Measurements from ENCODE around the gene FUT1. TPM values are rescaled to one million over a fixed set of nuclear protein-coding genes. Genes with fewer than 3 reads are reported as not detected.

Gene FUT1
- total RNA-seq, 1 donor from 2014 or later: 2.9 TPM

DNA sequence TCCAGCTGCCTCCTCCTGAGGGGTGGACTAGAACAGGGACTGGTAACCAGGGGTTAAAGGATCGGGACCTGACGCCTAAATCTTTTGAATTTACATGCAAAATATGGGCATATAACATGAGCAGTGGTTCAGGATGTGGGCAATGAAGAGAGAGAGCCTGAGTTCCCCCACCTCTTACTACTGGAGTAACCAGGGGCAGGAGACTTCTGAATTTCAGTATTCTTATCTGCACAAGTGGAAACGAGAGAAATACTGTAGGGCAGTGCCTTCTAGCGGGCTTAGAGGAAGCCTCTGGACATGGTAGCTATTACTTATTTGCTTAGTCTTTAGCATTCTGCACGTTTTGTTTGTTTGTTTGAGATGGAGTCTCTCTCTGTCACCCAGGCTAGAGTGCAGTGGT is 32.1 kb upstream of the FUT1 start:
- H2AFZ ChIP-seq (replicated peaks): no peak overlapping the region
- H4K20me1 ChIP-seq (ENCODE audit: low read depth): no peaks in the 10 kb centered on the region
- no peaks in the 10 kb centered on the region for H3K27me3 ChIP-seq
- no peak overlapping the region for H3K4me2 ChIP-seq
- no peaks in the 10 kb centered on the region for H3K4me1 ChIP-seq
- H3K4me3 ChIP-seq: no peak overlapping the region
- no peak overlapping the region for H3K9ac ChIP-seq
- Mint-ChIP-seq H3K4me1 (peaks cover 12% of the 10 kb centered on the region), H3K9me3 (no peaks in the 10 kb centered on the region), H3K36me3 (no peaks in the 10 kb centered on the region), H3K27me3 (ENCODE audit: insufficient read depth, low read depth) (peaks cover 10% of the 10 kb centered on the region), H3K27ac (no peak overlapping the region), H3K4me3 (no peak overlapping the region)
- no peak for DNase-seq (ENCODE audit: low spot score)
- no peaks in the 10 kb centered on the region for H3K79me2 ChIP-seq (ENCODE audit: low read depth)
- H3K36me3 ChIP-seq: no peaks in the 10 kb centered on the region
- no peak overlapping the region for H3K27ac ChIP-seq
- H3K9me3 ChIP-seq (ENCODE audit: low read depth): no peaks in the 10 kb centered on the region
- H3F3A ChIP-seq (ENCODE audit: low read depth): no peaks in the 10 kb centered on the region
- TF ChIP-seq, protein P1, sequence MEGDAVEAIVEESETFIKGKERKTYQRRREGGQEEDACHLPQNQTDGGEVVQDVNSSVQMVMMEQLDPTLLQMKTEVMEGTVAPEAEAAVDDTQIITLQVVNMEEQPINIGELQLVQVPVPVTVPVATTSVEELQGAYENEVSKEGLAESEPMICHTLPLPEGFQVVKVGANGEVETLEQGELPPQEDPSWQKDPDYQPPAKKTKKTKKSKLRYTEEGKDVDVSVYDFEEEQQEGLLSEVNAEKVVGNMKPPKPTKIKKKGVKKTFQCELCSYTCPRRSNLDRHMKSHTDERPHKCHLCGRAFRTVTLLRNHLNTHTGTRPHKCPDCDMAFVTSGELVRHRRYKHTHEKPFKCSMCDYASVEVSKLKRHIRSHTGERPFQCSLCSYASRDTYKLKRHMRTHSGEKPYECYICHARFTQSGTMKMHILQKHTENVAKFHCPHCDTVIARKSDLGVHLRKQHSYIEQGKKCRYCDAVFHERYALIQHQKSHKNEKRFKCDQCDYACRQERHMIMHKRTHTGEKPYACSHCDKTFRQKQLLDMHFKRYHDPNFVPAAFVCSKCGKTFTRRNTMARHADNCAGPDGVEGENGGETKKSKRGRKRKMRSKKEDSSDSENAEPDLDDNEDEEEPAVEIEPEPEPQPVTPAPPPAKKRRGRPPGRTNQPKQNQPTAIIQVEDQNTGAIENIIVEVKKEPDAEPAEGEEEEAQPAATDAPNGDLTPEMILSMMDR (IDR thresholded peaks at IDR 0.05): no peak
- TF ChIP-seq EZH2phosphoT487 (IDR thresholded peaks at IDR 0.05) (no peak), EZH2 (IDR thresholded peaks at IDR 0.05) (no peak)

DNA sequence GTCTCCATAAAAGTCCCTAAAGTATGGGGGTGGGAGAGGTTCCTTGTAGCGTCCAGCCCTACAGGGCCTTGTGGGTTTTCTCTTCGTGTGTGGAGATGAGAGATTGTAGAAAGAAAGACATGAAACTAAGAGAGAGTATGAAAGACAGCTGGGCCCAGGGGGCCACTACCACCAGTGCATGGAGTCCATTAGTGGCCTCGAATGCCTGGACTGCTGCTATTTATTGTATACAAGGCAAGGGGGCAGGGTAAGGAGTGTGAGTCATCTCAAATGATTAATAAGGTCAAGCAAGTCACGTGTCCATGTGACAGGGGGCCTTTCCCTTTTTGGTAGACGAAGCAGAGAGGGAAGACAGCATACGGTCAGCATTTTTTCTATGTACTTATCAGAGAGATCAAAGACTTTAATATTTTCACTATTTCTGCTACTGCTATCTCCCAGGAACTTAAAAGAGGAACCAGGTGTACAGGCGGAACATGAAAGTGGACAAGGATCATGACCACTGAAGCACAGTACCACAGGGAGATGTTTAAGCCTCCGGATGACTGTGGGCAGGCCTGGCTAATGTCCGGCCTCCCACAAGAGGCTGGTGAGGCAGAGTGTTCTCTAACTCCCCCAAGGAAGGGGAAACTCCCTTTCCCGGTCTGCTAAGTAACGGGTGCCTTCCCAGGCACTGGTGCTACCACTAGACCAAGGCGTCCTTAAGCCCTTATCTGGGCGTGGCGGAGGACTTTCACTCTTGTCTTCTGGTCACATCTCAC is 28.4 kb upstream of the FUT1 start:
- no peaks in the 10 kb centered on the region for H3F3A ChIP-seq (ENCODE audit: low read depth)
- H3K9ac ChIP-seq: no peak overlapping the region
- H3K4me3 ChIP-seq: no peak overlapping the region
- no peaks in the 10 kb centered on the region for H3K4me1 ChIP-seq
- TF ChIP-seq, protein P1 (IDR thresholded peaks at IDR 0.05): no peak
- no peak for TF ChIP-seq EZH2 (IDR thresholded peaks at IDR 0.05)
- TF ChIP-seq EZH2phosphoT487 (IDR thresholded peaks at IDR 0.05): no peak
- H3K27me3 ChIP-seq: no peaks in the 10 kb centered on the region
- no peaks in the 10 kb centered on the region for H3K36me3 Mint-ChIP-seq
- H3K36me3 ChIP-seq: no peaks in the 10 kb centered on the region
- no peak overlapping the region for H2AFZ ChIP-seq (replicated peaks)
- no peak overlapping the region for H3K27ac ChIP-seq
- peaks cover 8% of the 10 kb centered on the region for H3K27me3 Mint-ChIP-seq (ENCODE audit: insufficient read depth, low read depth)
- no peaks in the 10 kb centered on the region for H3K79me2 ChIP-seq (ENCODE audit: low read depth)
- H3K27ac Mint-ChIP-seq: peak overlapping the region; percentile 30
- no peak overlapping the region for H3K4me3 Mint-ChIP-seq
- no peaks in the 10 kb centered on the region for H4K20me1 ChIP-seq (ENCODE audit: low read depth)
- H3K9me3 Mint-ChIP-seq: no peaks in the 10 kb centered on the region
- H3K4me2 ChIP-seq: no peak overlapping the region
- no peak for DNase-seq (ENCODE audit: low spot score)
- H3K9me3 ChIP-seq (ENCODE audit: low read depth): no peaks in the 10 kb centered on the region
- peaks cover 9% of the 10 kb centered on the region for H3K4me1 Mint-ChIP-seq

DNA sequence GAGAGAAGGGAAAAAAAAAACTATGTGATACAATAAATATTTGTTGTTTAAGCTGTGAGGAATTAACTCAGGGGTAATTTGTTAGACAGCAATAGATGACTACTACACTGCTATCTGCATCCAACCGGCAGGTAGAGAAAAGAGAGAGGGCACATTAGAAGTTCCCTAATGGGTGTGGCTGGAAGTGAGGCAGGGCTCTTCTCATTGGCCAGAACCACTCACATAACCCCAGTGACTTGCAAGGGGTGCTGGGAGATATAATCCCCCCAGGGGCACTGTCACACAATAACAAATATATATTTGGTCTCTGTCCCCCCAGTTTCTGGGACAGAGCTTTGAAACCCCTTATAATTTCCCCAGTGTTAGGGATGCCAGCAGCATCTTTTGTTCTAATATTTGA is 27.2 kb upstream of the FUT1 start:
- H4K20me1 ChIP-seq (ENCODE audit: low read depth): no peaks in the 10 kb centered on the region
- H3K9me3 Mint-ChIP-seq: no peaks in the 10 kb centered on the region
- no peak for TF ChIP-seq EZH2 (IDR thresholded peaks at IDR 0.05)
- TF ChIP-seq, protein P1 (IDR thresholded peaks at IDR 0.05): no peak
- no peak for TF ChIP-seq EZH2phosphoT487 (IDR thresholded peaks at IDR 0.05)
- H3K79me2 ChIP-seq (ENCODE audit: low read depth): no peaks in the 10 kb centered on the region
- no peak overlapping the region for H3K27ac ChIP-seq
- H3F3A ChIP-seq (ENCODE audit: low read depth): no peaks in the 10 kb centered on the region
- H3K9me3 ChIP-seq (ENCODE audit: low read depth): no peaks in the 10 kb centered on the region
- no peaks in the 10 kb centered on the region for H3K4me1 ChIP-seq
- no peaks in the 10 kb centered on the region for H3K36me3 Mint-ChIP-seq
- H3K9ac ChIP-seq: no peak overlapping the region
- no peak overlapping the region for H3K4me2 ChIP-seq
- no peaks in the 10 kb centered on the region for H3K36me3 ChIP-seq
- peaks cover 8% of the 10 kb centered on the region for H3K27me3 Mint-ChIP-seq (ENCODE audit: insufficient read depth, low read depth)
- peaks cover 9% of the 10 kb centered on the region for H3K4me1 Mint-ChIP-seq
- H3K4me3 Mint-ChIP-seq: peak overlapping the region; percentile 21
- no peaks in the 10 kb centered on the region for H3K27me3 ChIP-seq
- H3K27ac Mint-ChIP-seq: no peak overlapping the region
- H3K4me3 ChIP-seq: no peak overlapping the region
- DNase-seq (ENCODE audit: low spot score): no peak
- H2AFZ ChIP-seq (replicated peaks): no peak overlapping the region

Measured in neural progenitor cell (in vitro differentiated cells).